GM21717 (cell line): Measurements from ENCODE around the gene CCDC24.

Source experiments
- ATAC-seq: cut with Tn5 transposase; IDR thresholded peaks from one replicate; pipeline ENCODE4 v1.9.1; 2021; ENCODE audit warnings: mild to moderate bottlenecking, moderate library complexity; ENCODE audit not compliant: unreplicated experiment

The CCDC24 gene

DNA sequence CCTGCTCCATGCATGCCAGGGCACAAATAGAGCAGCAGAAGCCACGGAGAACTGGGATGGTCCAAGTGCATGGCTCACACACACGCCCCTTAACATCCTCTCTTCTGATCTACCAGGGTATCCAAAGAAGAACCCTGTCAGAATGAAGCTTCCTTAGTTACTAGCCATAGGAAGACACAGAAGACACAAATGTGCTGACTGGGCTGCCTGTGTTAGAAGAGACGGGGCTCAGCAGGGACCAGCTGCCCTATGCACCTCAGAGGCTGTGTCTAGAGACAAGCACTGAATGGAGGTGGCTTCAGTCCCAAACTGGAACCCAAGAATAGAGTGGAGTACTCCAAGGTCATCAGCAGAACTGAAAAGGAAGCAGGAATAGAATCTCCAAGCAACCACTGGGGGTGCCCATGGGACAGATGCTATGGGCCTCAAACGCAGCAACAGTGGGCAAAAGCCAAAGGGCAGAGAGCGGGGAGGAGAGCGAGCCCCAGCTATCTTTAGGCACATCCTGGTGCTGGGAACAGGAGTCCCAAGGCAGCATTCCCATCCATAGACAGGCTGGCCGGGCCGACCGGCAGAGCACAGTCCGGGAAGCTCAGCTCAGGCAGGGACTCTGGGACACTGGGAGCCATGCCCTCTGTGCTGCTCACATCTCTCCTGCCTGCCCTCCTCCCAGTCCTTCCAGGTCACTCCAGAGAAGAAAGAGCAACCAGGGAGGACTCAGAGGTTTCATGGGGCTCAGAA is 30.4 kb downstream of the CCDC24 start:
- no peak for ATAC-seq

DNA sequence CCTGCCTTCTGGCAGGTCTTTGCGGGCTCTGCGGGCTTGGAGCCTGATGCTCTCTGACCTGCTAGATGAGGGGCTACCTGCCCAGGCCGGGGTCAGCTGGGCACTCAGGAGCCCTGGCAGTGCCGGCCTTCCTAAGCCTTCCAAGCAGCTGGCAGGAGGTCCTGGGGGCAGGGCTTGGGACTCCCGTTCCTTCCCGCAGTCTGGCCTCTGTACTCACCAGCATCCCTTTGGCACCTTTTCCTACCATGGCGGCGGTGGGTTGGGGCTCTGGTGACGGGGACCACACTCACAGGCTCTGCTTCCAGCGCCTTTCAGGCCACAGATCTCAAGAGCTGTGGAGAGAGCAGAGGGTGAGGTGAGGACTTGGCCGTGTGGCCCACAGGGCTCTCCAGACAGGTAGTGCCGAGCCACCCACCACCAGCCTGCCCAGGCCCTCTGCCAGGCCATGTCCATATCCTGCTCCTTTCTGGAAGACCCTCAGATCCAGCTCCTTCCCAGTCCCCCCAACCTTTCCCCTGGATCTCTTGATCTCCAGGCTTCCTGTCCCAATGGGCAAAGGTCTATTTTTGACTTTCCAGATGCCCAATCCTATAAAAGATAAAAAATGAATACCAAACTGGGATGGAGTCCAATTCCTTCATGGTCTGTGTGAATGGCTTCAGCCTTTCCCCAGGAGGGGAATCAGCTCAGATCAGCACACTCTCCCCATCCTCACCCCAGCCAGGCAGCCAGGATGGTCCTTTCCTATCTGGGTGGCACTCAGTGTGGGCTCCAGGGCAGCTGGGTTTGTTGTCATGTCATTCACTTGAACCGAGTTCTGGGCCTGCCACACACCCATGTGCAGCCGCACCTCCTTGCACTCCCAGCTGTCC is 32.9 kb downstream of the CCDC24 start:
- ATAC-seq = no peak

DNA sequence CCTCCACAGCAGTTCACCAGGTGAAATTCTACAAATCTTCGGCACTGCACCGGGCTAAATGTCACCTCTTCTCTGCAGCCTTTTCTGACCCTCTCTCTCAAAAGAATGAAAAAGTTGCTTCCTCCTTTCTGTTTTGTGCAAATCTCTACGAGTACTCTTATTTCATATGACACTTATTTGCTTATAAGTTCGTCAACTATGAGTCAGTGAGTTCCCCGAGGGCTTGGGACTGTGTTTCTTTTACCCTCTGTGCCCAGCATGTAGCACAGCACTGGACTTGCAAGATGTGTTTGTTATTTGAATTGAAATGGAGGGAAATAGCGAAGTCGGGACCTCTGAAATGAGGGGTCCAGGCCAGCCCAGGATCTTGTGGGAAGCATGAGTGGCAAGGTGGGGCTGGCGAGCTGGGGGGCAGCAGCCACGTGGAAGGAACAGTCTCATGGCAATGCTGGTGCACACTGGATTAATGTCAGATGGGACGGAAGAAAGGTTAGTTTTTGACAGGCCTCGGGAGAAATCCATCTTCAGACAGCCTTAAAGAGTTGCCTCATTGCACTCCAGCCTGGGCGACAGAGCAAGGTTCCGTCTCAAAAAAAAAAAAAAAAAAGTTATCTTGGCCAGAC is 33.6 kb downstream of the CCDC24 start:
- ATAC-seq = no peak

DNA sequence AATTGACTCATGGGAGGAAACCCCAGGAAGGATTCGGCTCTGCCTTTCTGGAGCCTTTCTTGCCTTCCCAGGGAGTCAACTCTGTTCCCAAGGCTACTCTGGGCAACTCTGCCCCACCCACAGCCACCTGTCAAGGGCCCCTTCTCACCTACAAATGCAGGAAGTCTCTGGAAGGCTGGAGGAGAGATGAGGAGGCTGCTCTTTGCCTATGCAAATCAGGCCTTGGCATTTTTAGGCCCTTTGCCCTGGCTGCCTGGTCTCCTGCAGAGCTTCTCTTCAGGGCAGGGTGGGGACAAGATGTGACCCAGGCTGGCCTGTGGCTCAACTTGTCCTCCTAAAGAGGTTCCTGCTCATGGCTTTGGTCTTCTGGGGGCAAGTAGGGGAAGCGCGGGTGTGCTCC is 34.4 kb downstream of the CCDC24 start:
- ATAC-seq = no peak

DNA sequence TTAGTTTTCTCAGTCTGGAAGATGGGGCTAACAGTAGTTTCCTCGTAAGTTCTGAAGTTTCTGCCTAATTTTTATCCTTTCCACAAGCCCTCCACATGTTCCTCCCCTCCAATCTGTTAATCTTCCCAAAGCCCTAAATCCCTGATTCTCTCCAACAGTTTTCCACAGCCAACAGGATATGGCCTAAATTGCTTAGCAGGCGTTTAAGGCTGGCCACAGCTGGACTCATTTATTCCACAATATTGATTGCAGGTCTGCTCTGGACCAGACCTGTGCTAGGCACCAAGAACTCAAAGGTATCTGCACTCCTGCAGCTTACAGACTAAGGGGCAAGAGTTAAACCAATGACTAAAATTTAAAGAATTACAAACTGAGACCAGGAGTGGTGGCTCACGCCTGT is 35.9 kb downstream of the CCDC24 start:
- ATAC-seq = no peak

DNA sequence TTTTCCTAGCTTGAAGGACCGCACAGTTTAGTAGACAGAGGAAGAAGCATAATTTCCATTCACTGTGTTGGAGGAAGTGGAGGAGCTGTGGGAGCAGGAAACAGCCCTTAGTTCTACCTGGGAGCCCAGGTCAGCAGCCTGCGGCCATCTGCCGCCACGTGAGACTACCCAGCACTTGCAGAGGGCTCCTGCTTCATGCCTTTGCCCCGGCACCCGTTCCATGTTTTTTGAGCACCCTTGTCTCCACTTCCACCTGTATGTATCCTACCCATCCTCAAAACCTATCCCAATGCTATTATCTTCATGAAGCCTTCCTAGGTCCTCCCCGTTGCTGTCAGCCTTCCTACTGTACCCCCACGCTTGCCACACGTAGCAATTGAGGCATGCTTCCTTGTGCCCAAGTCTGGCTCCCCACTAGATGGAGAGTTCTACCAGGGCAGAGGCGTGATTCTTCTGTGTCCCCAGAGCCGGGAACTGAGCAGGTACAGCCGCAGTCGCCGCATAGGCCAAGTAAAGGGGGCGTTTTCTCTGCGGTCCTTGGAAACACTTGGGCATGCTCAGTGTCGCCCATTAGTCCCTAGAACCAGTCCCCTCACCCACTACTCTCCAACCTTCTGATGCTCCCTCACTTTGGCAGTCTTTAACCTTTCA is 38.0 kb downstream of the CCDC24 start:
- ATAC-seq = peak; percentile 25

DNA sequence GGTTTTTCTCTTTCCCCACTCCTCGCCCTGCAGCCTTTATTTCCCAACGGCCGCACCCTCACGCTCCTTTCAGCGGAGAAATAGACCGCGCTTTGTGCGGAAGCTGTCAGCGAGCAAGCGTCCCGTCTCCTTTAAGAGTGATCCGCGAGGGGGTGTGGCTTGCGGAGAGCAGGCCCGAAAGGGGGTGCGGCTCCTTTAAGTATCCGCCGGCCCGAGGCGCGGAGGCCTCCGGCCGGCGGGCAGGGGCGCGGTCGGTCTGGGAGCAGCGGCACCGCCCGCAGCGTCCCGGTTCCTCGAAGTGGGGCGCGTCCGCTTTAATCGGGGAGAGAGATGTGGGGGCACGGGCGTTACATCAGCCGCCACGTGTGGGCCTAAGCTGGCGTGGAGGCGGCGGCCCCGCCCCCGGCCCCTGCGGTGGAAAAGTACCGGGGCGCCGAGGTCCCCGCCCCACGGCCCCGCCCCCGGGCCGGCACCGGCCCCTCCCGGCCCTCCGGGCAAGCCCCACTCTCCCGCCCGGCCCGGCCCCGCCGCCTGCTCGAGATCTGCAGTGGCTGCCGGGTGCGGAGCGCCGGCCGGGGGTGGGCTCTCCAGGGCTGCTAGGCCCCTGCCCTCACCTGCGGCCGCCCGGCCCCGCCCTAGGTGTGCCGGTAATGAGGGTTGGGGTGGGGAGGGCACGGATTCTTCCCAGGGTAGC is 38.7 kb downstream of the CCDC24 start:
- ATAC-seq = peak; percentile 58

DNA sequence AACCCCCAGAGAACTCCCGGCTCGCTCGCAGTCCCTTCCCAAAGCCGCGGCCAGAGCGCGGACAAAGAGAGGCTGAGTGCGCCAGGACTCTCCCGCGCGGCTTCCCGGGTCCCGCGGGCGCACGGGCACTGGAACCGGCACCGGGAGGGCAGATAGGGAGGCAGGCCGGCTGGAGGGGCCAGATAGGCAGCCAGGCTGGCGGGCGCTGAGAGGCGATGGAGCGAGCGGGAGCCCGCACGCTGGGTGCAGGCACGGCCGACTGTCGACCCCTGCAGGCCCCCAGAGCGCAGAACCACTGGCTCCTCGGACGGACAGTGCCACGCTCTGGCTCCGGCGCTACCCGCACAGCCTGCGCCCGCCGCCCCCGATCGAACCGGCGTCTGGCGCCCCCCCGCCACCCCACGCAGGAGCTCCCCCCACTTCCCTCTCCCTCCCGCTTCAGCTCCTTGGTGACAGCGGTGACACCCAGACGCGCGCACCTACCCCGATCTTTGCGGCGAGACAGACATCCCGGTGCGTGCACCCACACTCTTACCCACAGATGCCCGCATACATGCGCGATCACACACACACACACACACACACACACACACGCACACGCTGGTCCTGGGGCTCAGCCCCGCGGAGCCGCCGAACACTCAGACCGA is 39.3 kb downstream of the CCDC24 start:
- peak; percentile 17 for ATAC-seq

DNA sequence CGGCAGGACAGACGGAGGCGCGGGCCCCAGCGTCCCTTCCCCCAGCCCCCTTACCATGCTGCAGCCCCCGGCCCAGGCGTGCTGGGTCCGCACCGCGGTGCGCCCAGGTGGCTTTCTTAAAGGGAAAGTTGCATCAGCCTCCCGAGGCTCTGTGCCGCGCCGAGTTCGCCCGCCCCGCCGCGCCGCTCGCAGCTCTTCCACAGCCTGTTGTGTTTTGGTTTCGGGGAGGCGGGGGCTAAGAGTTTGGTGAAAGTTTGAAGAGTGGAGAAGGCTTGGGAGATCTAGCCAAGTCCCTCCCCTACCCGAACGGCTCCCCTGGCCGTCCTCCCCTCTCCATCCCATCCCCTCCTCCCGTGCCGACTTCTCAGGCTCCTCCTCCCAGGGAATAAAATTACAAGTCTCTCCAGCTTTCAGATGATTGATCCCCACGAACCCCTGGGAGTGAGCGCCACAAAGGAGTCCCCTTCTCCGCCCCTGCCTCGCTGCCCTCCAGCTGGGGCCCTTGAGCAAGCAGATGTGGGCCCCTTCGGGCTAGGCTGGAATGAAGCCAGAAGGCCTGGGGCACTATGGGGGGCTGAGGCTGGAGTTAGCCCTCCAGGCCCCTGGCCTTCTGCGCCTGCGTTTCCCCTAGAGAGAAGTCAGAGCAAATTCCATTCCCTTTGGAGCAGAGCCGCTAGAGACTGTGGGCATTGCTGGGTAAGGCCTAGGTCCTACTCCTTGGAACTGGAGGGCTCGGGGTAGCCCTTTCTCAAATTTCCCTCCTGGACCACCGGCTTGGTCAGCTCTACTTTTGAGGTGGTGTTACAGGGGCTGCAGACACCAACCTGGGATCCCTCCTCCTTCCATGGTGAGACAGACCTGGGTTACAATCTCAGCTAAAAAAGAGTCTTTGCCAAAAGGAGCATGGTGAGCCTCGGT is 40.1 kb downstream of the CCDC24 start, which contains the start of gene SLC6A9:
TSS of gene SLC6A9 (minus strand) at position 211 of the 918 bp plus-strand sequence. CDS start 7,185 bp downstream, outside the sequence.
- no peak for ATAC-seq

DNA sequence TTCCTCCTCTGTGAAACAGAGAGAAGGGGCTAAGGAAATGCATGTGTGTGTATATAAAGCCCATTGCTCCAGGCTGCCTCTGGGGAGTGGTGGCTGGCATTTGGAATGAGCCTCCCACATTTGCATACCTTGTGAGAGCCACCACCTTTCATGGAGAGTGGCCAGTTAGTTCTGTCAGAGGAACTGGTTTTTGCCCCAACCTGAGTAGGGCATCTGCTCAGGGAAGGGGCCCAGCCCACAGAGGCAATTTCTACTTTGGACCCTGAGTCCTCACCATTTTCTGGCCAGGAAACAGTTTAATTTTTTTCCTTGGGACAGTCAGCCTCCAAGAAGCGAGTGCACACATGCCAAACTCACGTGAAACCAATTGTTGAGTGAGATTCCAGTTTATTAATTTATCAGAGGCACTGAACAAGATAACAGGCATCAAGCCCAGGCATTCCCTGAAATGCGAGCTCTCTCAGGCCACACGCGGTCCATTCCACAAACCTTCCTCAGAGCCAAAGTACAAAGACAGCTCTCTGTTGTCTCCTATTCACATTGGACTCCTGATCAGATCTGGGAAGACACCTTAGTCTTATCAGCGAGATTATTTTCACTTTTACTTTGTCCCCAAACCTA is 40.9 kb downstream of the CCDC24 start:
- ATAC-seq = no peak

DNA sequence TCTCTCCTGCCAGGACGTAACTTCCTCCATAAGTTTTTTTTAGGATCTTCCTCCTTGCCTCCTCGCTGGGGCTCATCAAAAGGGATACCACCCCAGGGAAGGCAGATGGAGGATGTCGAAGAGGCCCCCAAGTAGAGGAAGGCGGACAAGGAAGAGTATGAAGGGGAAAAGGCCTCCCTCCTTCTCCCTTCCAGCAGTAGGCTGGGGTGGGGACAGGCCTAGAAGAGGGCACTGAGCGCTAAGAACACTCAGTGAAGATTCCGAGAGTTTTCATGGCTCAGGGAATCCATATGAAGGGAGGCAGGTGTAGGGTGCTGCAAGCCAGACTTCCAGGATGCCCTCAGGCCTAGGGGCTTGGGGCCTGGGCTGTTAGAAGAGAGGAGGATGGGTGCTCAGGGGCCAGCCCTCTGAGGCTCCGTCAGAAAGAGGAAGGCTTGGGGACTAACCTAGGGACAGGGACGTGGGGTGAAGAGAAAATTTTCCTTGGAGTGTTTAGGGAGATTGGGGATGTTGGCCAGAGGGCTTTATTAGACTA is 41.7 kb downstream of the CCDC24 start:
- no peak for ATAC-seq

DNA sequence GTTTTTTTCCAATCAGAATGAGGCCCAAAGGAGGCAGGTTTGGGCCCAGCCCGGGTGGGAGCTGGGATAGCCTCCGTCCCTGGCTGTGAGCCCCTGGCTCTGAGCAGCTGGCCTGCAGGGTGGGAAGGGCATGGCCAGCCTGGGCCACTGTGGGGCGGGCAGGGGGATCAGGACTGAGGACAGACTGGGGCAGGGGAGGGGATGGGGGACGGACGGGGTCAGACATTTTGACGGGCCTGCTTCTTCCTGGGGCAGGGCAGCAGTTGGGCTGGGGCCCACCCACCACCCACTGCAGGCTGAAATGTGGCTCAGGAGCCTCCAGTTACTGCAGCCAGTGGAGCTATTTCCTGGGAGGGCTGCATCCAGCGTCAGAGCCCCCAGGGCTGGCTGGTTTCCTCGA is 42.4 kb downstream of the CCDC24 start:
- no peak for ATAC-seq

DNA sequence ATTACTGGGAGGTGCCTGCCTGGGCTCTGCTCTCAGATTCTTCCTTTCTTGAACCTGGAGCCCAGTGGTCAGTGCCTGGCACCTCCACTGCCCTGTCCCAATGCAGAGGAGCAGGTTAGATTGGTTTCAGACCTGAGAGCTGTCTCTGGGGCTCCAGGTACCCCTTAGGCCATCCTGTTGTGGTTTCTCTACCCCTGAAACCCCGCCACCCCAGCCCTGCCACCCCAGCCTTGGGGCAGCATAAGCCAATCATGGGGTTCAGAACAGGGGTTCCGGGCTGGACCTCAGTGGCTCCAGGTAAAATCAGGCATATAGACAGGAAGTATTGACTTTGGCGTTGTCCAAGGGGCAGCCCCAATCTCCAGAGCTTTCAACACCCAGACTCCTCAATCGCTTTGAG is 43.0 kb downstream of the CCDC24 start:
- ATAC-seq = no peak

DNA sequence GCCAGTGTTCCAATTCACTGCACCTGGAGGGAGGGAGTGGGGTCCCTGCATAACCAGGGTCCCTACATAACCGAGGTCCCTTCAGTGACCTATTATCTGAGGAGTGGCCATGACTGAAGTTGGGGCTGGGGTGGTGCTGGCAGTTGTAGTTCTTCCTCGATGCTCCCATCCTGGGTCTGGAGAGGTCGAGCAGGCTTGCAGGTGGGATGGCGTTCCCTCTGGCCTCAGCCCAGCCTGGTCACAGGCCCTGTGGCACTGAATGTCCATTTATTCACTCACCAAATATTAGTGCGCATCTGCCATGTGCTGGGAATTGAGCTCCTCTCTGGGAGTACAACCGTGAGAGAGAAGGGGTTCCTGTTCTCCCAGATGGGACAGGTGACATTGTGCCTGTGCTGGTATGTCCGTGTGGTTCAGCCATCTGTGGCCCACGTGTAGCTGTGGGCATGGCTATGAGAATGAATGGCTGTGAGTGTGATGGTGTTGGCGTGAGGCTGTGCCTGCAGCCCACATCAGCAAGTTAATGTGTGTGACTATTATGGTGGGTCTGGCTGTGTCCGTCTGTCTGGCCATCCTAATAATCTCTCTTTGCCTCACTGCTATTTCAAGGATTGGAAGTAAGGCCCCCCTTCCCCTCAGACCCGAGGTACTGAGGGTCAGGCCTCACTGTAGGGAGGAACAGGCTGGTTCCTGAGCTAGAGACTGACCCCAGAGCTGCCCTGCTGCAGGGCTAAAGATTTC is 43.7 kb downstream of the CCDC24 start:
- ATAC-seq = no peak

DNA sequence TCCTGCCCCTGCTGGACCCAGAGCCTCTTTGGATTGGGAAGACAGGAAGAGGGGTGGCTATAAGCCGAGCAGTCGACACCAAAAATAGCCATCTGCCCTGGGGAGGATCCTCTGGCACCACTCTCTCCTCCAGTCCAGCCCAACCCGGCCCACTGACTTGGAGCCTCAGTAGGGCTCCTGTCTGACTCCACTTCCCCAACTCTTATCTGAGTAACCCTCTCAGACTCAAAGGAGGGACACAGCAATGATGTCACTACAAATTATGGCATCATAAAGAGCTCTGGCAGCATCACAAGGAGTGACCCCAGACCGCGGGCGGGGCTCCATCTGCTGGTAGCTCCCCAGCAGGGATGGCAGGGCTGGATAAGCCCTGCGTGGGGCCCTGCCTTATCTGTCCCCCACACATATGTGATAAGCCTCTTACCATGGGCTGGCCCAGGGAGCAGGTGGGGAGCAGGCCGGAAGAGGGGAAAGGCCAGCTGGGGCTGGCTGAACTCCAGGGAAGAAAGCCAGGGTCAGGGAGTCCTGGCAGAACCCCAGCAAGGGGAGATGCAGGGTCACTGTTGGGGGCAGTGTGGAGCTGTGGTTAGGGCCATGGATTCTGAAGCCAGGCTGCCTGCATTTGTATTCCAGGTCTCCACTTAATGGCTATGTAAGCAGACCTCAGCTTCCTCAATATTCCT is 44.5 kb downstream of the CCDC24 start:
- no peak for ATAC-seq

DNA sequence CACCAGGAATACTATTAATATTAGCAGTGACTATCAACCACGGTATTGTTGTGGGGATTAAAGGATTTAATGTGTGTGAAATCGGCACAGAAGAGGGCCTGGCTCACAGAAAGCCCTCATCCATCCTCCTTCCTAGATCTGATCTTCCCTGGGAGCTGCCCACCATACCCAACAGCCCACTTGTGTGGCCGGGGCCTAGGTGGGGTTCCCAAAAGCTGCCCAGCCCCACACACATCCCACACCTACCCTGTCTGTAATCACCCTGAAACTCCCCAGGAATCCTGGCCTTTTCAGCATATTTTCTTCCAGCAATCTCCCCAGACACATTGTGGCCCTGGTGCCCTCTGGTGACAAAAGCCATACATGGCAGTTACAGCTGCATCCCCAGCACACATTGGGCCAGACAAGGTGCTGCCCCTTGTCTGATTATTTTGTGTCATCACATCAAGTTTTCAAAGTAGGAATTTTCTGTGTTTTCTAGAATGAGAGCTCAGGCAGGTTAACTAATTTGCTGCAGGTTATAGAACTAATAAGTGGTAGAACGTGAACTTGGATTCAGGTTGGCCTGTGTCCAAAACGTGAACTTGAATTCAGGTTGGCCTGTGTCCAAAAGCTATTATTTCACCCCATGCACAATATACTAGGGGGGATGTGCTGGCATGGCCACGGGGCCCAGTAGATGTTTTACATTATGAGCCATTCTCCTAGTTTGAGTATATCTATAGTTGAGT is 45.2 kb downstream of the CCDC24 start:
- no peak for ATAC-seq
